ENCODE results near the gene KIF26B. TPM values are rescaled to one million over a fixed set of nuclear protein-coding genes. Genes with fewer than 3 reads are reported as not detected.

Gene KIF26B
- polyA plus RNA-seq, 1 of the 3 experiments (the other 2 are of a cell fraction): 2.6 TPM

DNA sequence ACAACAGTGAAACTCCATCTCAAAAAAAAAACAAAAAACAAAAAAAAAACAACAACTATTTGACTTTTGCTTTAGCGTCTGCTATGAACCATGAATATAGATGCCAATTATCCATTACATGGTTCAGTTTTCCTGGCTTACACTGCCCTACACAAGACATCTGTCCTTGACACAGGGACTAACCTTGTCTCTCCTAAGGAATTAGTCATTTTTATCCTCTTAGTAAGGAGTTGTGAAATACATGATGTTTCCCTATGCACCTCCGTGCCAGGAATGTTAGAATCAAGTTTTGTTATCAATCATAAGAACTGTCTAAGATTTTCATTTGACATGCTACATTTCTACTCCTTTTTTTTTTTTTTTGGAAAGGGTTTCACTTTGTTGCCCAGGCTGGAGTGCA is 241.8 kb downstream of the KIF26B start:
- peaks cover 5 to 20% of the 10 kb centered on the region in 2 experiments for H3K36me3 ChIP-seq (replicated peaks in 1 of 2; ENCODE audit: control insufficient read depth in 1 of 2, insufficient read depth in 2 of 2, low read length in 1 of 2)
- no peak overlapping the region for H3K9ac ChIP-seq
- no peak overlapping the region for H3K4me3 ChIP-seq (ENCODE audit: low read depth in 2 of 2, low read length in 1 of 2)
- TF ChIP-seq, protein P1, sequence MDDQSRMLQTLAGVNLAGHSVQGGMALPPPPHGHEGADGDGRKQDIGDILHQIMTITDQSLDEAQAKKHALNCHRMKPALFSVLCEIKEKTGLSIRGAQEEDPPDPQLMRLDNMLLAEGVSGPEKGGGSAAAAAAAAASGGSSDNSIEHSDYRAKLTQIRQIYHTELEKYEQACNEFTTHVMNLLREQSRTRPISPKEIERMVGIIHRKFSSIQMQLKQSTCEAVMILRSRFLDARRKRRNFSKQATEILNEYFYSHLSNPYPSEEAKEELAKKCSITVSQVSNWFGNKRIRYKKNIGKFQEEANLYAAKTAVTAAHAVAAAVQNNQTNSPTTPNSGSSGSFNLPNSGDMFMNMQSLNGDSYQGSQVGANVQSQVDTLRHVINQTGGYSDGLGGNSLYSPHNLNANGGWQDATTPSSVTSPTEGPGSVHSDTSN (IDR thresholded peaks at IDR 0.05): no peak
- no peak for TF ChIP-seq EP300 (IDR thresholded peaks at IDR 0.05; ENCODE audit: borderline replicate concordance in 1 of 2, low read depth in 1 of 2, low read length in 1 of 2)
- no peak for TF ChIP-seq TEAD4 (IDR thresholded peaks at IDR 0.05; ENCODE audit: borderline replicate concordance, insufficient read depth)
- TF ChIP-seq, protein P2, sequence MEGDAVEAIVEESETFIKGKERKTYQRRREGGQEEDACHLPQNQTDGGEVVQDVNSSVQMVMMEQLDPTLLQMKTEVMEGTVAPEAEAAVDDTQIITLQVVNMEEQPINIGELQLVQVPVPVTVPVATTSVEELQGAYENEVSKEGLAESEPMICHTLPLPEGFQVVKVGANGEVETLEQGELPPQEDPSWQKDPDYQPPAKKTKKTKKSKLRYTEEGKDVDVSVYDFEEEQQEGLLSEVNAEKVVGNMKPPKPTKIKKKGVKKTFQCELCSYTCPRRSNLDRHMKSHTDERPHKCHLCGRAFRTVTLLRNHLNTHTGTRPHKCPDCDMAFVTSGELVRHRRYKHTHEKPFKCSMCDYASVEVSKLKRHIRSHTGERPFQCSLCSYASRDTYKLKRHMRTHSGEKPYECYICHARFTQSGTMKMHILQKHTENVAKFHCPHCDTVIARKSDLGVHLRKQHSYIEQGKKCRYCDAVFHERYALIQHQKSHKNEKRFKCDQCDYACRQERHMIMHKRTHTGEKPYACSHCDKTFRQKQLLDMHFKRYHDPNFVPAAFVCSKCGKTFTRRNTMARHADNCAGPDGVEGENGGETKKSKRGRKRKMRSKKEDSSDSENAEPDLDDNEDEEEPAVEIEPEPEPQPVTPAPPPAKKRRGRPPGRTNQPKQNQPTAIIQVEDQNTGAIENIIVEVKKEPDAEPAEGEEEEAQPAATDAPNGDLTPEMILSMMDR (IDR thresholded peaks at IDR 0.05): no peak
- no peak for TF ChIP-seq RCOR1 (IDR thresholded peaks at IDR 0.05; ENCODE audit: low read length)
- TF ChIP-seq MEF2A (IDR thresholded peaks at IDR 0.05; ENCODE audit: borderline replicate concordance, low read depth): no peak
- TF ChIP-seq NRF1 (IDR thresholded peaks at IDR 0.05; ENCODE audit: low read depth, low read length): no peak
- TF ChIP-seq NFIC (IDR thresholded peaks at IDR 0.05; ENCODE audit: borderline replicate concordance): no peak
- no peak for TF ChIP-seq POLR2AphosphoS5 (IDR thresholded peaks at IDR 0.05; ENCODE audit: low read depth, low read length)
- H3K79me2 ChIP-seq (ENCODE audit: insufficient read depth): no peaks in the 10 kb centered on the region
- H3K27ac ChIP-seq (ENCODE audit: low read depth in 2 of 2, low read length in 1 of 2): no peak overlapping the region
- POLR2A ChIA-PET: no interaction called here
- peaks cover 0 to 11% of the 10 kb centered on the region in 2 experiments; a peak in 2 of 4 replicates for H3K4me1 ChIP-seq (ENCODE audit: control insufficient read depth in 1 of 2, insufficient read depth in 2 of 2, low read depth in 1 of 2, low read length in 1 of 2)
- H2AFZ ChIP-seq (ENCODE audit: low read depth): no peak overlapping the region
- no peak overlapping the region for H3K4me2 ChIP-seq
- H3K9me2 ChIP-seq: no peaks in the 10 kb centered on the region
- H3K27me3 ChIP-seq (ENCODE audit: insufficient read depth): no peaks in the 10 kb centered on the region
- no peaks in the 10 kb centered on the region for H4K20me1 ChIP-seq (ENCODE audit: insufficient read depth)
- DNase-seq: no peak
- CTCF ChIA-PET: interaction anchor here (0.7 to 2.2 kb wide), 2 partner anchors 11 to 15 kb away, joined by 3 to 6 read pairs; no protein-coding TSS in a partner anchor
- no peaks in the 10 kb centered on the region for H3F3A ChIP-seq (replicated peaks; ENCODE audit: insufficient read depth)
- H3K9me3 ChIP-seq: no peaks in the 10 kb centered on the region
- 62% methylated on average over 2 of the region's 2 CpGs for WGBS (ENCODE audit: low lambda C conversion rate)

DNA sequence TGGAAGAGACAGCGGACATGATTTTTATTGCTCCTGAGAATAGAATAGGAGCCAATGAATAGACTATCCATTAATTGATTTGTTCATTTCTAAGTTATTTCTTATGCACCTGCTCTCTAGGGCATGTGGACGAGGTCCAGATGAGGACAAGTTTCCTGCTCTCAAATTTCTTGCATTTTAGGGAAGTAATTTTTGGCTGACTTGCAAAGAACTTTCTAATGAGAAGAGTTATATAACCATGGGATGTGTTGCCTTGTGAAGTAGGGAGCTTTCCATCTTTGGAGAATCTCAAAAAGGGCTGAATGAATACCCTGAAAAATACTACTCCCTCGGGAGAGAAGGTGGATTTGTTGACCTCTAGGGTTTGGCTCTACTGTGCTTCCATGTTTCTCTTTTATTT is 243.0 kb downstream of the KIF26B start:
- H3K4me3 ChIP-seq (ENCODE audit: low read depth in 2 of 2, low read length in 1 of 2): no peak overlapping the region
- peaks cover 5 to 17% of the 10 kb centered on the region in 2 experiments for H3K36me3 ChIP-seq (replicated peaks in 1 of 2; ENCODE audit: control insufficient read depth in 1 of 2, insufficient read depth in 2 of 2, low read length in 1 of 2)
- H3K9me3 ChIP-seq: no peaks in the 10 kb centered on the region
- no peaks in the 10 kb centered on the region for H4K20me1 ChIP-seq (ENCODE audit: insufficient read depth)
- CTCF ChIA-PET: interaction anchor here (2.2 kb wide), 1 partner anchor 17 kb away, joined by 6 read pairs; no protein-coding TSS in a partner anchor
- H3K9ac ChIP-seq: no peak overlapping the region
- H3F3A ChIP-seq (replicated peaks; ENCODE audit: insufficient read depth): no peaks in the 10 kb centered on the region
- H2AFZ ChIP-seq (ENCODE audit: low read depth): no peak overlapping the region
- no peaks in the 10 kb centered on the region for H3K27me3 ChIP-seq (ENCODE audit: insufficient read depth)
- no peak overlapping the region for H3K4me2 ChIP-seq
- H3K9me2 ChIP-seq: no peaks in the 10 kb centered on the region
- POLR2A ChIA-PET: no interaction called here
- H3K27ac ChIP-seq (ENCODE audit: low read depth in 2 of 2, low read length in 1 of 2): no peak overlapping the region
- 78% methylated on average over 3 of the region's 3 CpGs for WGBS (ENCODE audit: low lambda C conversion rate)
- no peak for DNase-seq
- TF ChIP-seq FOXM1 (IDR thresholded peaks at IDR 0.05; ENCODE audit: low read depth) (no peak), RAD21 (IDR thresholded peaks at IDR 0.05; ENCODE audit: low read length) (no peak), FOXJ3 (CRISPR knock-in tag; IDR thresholded peaks at IDR 0.05) (no peak), TCF12 (IDR thresholded peaks at IDR 0.05) (no peak), EZH2phosphoT487 (IDR thresholded peaks at IDR 0.05; ENCODE audit: borderline replicate concordance, low read depth) (no peak), MXI1 (IDR thresholded peaks at IDR 0.05; ENCODE audit: low read depth, low read length) (no peak), ELF1 (IDR thresholded peaks at IDR 0.05) (no peak)
- TF ChIP-seq, protein P2 (IDR thresholded peaks at IDR 0.05): no peak
- TF ChIP-seq, protein P1 (IDR thresholded peaks at IDR 0.05): no peak
- H3K79me2 ChIP-seq (ENCODE audit: insufficient read depth): no peaks in the 10 kb centered on the region
- peaks cover 0 to 14% of the 10 kb centered on the region in 2 experiments; a peak in 2 of 4 replicates for H3K4me1 ChIP-seq (ENCODE audit: control insufficient read depth in 1 of 2, insufficient read depth in 2 of 2, low read depth in 1 of 2, low read length in 1 of 2)

All from SK-N-SH (cell line).